H1 (cell line): ENCODE data around the gene NLRC3. TPM values are rescaled to one million over a fixed set of nuclear protein-coding genes. Genes with fewer than 3 reads are reported as not detected.

ENCODE experiments used
- CHD7 ChIP-seq: fragments of 300-600 bp; sonication (generic); IDR thresholded peaks from 2 replicates; pipeline ENCODE4 v1.7.1; 2012; ENCODE audit warnings: low read length, moderate library complexity, mild to moderate bottlenecking, inconsistent platforms; ENCODE audit not compliant: insufficient replicate concordance
- JUN ChIP-seq: IDR thresholded peaks from 2 replicates; pipeline ENCODE4 v1.6.1; 2011; ENCODE audit warnings: low read depth, mild to moderate bottlenecking, improper control_type of control experiment, low read length
- KDM1A ChIP-seq: fragments of 200-600, 300-600 bp; sonication (generic); IDR thresholded peaks from 2 replicates; pipeline ENCODE4 v1.7.1; 2016; ENCODE audit warnings: mild to moderate bottlenecking, low read length, borderline replicate concordance
- RNF2 ChIP-seq: fragments of 200-900, 300-1000 bp; sonication (generic); IDR thresholded peaks from 2 replicates; pipeline ENCODE4 v1.7.1; 2016; ENCODE audit warnings: borderline replicate concordance, low read depth, mild to moderate bottlenecking, antibody characterized with exemption, low read length; ENCODE audit not compliant: poor library complexity, severe bottlenecking; ENCODE audit errors: missing control alignments
- YY1 ChIP-seq: IDR thresholded peaks from 2 replicates; pipeline ENCODE4 v1.6.1; 2011; ENCODE audit warnings: low read depth, mild to moderate bottlenecking, low read length
- polyA plus RNA-seq, 7 experiments: library from polyadenylated mRNA; depleted of rRNA in 3 of 7; stranded (reverse) in 5 of 7; unstranded in 2 of 7; fragments of >200 nt in 5 of 7; fragments of 200-250 nt in 2 of 7; gene quantifications; 1 replicate in 5 of 7; 2 replicates in 1 of 7; 4 replicates in 1 of 7; pipeline versions ENCODE4 v1.2.1 to v1.2.3, GENCODE V29; 2011 to 2013; ENCODE audit warnings: missing spikeins in 2 of 7, mixed read lengths in 2 of 7
- total RNA-seq: library from RNA; stranded (reverse); fragmentation: NEBNext Ultra II Directional; extraction: Animal tissue kit (Norgen Biotek cat#: 25700); gene quantifications from 2 replicates; pipeline ENCODE4 v1.2.1, GENCODE V29; 2021
- TF ChIP-seq, protein P1 (sequence below): IDR thresholded peaks from 2 replicates; pipeline ENCODE4 v1.6.1; 2012; ENCODE audit warnings: inconsistent platforms

The NLRC3 gene
- total and polyA plus RNA-seq, 2 of the 8 experiments (the other 6 are each of a cell fraction or from before 2014, with no cell fraction given): 0.18 to 0.20 TPM

DNA sequence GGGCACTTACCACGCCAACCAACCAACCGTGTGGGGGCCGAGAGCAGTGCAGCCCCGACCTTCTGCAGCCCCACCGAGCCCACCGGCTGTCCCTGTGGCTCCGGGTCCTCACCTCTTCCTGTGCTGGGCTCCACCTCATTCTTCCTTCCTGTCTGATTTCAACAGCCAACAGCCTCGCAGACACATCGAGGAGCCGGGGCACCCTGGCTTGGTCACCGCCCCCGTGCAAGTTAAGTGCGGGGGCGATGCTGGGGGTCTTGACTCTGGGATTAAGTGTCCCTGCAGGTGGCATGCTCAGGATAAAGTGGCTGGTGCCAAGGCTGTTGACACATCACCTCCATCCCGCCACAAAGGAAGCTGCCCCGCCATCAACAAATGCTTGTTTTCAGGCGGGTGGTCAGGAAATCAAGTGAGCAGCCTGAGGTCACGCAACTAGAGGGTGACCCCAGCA, at the start of gene NLRC3 (continued):
- TF ChIP-seq CHD7 (no peak), JUN (no peak), YY1 (no peak), RNF2 (no peak), KDM1A (no peak)
- TF ChIP-seq, protein P1, sequence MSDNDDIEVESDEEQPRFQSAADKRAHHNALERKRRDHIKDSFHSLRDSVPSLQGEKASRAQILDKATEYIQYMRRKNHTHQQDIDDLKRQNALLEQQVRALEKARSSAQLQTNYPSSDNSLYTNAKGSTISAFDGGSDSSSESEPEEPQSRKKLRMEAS: no peak
